Left kidney (tissue), 2 donors: ENCODE data around the gene ITPRID1. TPM values are rescaled to one million over a fixed set of nuclear protein-coding genes. Genes with fewer than 3 reads are reported as not detected.

Experiments
- DNase-seq: peaks from one replicate; pipeline ENCODE4 v3.0.0-alpha.2; 2013
- polyA plus RNA-seq: library from polyadenylated mRNA; unstranded; fragments of 120-200 nt; gene quantifications from one replicate; pipeline ENCODE4 v1.2.1, GENCODE V29; 2013; ENCODE audit not compliant: insufficient read length

Gene ITPRID1
- polyA plus RNA-seq, 1 donor, result not detected

DNA sequence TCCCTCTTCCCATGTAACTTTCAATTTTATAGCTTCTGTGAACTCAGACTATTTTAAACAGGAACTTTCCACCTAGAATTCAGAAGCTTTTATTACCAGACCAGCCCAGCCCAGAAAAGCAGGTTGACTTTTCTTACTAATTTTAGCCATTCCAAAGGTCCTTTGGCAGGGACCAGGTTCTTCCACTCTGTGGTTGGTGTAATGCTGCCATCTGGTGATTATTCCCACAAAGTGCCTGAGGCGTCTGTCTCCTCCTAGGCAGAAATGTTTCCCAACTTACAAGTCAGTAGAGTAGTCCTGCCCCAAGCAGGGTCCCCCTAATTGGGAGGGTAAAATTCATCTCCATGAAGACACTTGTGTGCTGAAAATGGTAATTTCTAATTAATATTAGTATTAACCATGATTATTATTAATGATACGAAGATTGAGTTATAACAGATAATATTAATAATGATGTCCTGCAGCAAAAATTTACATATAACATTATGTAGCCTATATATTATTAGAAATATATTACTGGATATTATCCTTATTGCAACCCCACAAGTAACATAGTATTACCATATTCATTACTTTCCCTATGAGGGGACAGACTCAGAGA is 120.1 kb downstream of the ITPRID1 start:
- DNase-seq, result peak; percentile 63

DNA sequence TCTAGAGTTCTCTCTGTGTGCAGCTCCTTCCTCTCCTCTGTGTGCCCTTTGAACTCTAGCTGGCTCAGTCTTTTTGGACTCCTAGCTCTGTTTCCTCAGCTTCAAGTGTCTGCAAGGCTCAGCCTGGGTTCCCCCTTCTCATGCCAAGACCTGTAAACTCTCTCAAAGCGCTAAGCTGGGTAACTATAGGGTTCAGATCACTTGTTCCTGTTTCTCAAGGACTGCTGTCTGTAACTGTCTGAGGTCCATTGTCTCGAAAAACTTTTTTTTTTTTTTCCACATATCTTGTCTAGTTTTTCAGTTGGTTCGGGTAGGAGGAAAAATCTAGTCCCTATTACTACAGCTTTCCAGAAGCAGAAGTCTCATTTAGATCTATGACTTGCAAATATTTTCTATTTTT is 126.5 kb downstream of the ITPRID1 start:
- DNase-seq, result no peak

DNA sequence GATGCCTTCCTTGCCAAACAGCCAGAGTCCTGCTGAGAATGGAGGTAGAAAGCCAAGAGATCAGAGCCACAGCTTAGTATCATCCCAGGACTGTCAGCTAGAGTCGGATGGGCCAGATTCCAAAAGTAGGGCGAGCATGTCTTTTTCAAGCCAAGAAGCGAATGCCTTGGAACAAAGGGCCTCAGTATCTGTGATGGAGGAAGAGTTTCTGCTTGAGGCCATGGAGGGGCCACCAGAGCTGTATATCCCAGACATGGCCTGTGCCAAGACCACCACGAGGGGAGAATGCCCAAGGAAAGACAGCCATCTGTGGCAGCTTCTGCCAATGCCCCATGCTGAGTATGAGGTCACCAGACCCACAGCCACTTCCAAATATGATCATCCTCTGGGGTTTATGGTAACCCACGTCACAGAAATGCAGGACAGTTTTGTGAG is 128.8 kb downstream of the ITPRID1 start:
- DNase-seq, result no peak

- no peak for DNase-seq
These were observed 133.1 kb downstream of the ITPRID1 start for GRCh38 chr7:31646942-31647341.

DNA sequence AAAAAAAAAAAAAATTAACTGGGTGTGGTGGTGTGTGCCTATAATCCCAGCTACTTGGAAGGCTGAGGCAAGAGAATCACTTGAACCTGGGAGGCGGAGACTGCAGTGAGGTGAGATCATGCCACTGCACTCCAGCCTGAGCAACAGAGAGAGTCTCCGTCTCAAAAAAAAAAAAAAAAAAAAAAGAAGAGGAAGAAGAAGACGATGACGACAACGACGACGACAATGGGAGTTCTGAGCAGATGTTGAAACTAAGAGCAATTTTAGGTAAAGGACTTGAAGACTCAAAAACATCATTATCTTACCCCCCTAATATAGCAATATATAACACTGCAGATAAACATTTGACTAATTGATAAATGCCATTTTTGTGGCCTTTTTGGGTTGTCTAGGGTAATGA is 133.6 kb downstream of the ITPRID1 start:
- DNase-seq, result no peak

DNA sequence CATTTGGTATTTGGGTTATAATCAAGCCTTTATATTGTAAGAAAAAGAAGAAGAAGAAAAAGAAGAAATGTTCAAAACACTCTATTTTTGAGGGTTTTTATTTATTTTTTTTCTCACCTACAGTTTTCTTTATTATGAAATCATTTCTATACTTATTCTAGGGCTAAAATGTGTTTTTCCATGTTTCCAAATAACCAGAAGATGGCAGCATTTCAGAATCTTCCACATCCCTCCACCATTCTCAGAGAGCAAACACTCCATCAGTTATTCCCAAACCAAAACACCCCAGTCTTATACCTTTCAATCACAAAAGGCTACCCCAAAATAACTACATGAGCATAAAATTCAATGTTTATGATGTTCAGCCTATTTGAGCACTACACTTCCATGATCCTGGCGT is 134.4 kb downstream of the ITPRID1 start:
- DNase-seq, result no peak

GRCh38 chr7:31648880-31649279 is 135.0 kb downstream of the ITPRID1 start:
- no peak for DNase-seq

DNA sequence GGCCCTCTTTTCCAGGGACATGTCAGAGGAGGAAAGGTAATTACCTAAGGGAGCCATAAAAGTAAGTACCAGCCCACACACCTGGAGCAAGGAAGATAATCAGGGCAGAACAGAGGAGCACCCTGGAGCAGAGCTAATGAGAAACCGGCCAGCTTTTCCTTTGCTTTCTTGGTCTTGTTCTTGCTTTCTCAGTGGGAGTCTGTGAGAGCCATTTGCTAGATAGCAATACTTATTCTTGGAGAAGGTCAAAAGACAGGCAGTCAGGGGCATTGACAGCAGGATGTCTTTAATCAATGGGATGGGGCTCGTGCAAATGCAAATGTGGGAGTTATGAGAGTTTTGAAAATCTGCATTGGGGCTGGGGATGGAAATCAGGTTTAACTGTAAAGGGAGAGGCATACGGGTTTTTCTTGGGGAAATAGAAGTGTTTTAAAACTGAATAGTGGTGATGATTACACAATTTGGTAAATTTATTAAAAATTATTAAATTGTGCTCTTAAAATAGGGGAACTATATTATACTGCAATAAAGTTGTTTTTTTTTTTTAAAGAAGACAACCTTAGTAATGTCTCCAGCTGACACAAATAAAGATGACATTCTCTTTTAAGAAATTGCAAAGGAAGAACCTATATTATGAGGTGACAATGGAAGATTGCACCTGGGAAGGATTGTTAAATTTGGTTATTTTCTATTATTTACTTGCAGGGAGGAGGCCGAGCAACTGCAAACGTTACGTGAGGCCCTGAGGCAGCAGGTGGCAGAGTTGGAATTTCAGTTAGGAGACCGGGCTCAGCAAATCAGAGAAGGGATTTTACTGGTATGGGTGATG is 137.6 kb downstream of the ITPRID1 start:
- DNase-seq, result no peak

DNA sequence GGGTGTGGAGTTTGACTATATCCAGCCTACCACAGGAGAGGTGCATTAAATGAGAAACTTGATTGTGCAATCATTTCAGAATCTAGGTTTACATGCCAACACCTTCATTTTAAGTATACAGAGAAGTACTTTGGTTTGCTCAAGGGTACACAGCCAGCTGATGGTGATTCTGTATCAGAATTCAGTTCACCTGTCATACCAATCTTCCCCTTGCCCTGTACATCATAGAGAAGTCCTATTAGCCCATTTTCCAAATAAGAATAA is 138.1 kb downstream of the ITPRID1 start:
- no peak for DNase-seq

DNA sequence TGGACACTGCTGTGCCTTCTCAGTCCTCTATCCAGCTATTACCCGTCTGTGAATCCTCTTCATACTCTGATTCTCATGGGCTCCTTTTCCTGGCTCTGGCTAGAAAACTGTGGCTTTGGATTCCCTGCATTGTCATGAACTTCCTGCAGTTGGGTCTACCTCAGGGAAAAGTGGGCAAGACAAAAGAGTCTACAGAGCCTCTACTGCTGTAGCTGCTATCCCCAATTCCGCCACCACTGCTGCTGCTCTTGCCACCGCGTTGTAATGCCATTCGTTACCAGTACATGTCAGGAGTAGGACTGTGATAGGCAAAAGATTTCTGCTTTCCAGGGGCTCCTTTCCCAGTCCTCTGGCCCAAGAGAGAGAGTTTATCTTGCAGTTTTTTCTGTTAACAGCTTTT is 149.2 kb downstream of the ITPRID1 start:
- DNase-seq, result no peak

- no peak for DNase-seq
These were observed 151.0 kb downstream of the ITPRID1 start for GRCh38 chr7:31664890-31665289.

DNA sequence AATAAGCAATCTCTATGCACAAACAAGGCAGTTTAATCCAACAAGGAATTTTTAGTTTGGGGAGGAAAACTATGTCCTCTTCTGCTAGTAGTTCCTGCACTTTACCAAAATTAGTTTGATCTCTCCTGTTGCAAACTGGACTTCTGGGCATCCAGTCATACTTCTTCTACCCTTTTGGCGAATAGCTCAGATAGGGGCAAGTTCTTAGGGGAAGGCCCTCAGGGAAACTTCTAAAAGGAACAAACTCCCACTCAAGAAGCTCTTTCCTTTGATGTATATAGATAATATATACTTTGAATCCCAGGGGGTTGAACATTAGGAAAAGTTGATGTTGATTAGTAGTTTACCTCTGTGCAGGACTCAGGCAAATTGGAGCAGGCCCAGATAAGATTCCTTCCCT is 151.7 kb downstream of the ITPRID1 start:
- DNase-seq, result no peak

- no peak for DNase-seq
These were observed 155.6 kb downstream of the ITPRID1 start for GRCh38 chr7:31669461-31669860.

GRCh38 chr7:31679574-31680305 is 165.8 kb downstream of the ITPRID1 start:
- DNase-seq, result no peak

DNA sequence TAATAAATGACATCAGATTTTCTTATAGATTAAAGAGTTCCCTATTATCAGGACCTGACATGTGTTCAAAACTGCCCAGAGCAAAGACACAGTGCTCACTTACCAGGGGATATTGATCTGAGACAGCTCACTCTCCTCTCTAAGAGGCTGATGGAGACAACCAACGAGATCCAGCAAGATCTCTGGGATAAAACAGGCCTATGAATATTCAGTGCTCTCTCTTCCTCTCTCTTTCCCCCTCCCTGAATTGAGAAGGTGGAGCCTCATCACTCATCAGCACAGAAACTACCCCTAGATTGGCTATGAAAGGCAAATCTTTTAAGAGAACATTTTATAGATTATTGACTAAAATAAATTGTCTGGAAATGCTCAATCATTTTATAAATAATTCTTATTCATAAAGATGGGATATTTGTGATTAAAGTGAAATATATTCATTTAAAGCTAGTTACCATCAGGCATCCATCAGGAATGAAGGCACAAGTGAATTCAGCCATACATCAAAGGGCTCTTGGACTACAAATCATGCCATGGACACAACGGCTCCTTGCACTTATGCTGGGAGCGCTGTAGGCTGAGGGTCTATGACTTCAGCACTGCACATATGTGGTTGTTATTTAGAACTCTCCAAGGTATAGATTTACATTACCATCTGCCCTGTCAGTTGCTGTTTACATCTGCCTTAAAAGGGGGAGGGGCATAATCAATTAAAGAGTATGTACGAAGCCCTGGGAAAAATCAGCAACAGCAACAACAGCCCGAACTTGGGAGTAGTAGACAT is 169.7 kb downstream of the ITPRID1 start:
- DNase-seq, result no peak

GRCh38 chr7:31687024-31687748 is 173.3 kb downstream of the ITPRID1 start, which contains the start of gene PPP1R17:
PPP1R17 (plus strand) TSS chr7:31687215; CDS start chr7:31692442, 5,227 bp downstream.
- no peak for DNase-seq

- no peak for DNase-seq
These were observed 174.5 kb downstream of the ITPRID1 start for GRCh38 chr7:31688372-31688771.

DNA sequence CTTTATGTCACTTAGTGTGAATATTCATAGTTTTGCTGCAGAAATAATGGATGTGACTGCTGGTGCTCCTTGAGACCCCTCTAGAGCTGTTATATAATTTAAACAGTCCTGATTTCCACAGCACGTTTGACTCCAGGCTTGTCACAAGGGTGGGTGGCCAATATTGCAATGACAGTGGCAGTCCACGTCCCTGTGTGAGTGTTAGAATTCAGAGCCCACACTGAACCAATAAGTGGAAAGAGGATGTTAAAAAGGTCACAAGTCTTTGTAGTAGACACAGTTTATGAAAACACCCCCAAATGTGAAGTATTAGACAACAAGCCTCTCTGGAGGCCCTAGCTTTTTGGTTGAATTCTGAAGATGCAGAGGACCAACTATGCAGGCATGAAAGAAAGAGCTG is 175.1 kb downstream of the ITPRID1 start:
- no peak for DNase-seq

DNA sequence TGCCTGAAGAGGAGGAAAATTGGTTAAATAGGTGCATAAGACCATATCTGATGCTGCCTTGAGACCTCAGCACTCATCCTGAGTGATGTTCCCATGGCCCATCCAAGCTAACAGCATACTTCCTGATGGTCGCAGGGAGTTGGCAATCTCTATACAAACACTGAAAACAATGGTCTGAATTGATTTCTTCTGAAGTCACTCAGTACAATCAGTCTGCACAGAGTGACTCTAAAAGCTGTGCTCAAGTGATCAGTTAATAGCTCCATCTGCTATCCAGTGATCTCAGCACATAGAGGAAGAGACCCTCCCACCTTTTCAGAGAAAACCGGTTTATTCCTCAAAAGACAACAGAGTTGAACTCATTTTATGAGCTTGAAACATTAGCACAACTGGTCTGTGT is 177.0 kb downstream of the ITPRID1 start:
- no peak for DNase-seq

DNA sequence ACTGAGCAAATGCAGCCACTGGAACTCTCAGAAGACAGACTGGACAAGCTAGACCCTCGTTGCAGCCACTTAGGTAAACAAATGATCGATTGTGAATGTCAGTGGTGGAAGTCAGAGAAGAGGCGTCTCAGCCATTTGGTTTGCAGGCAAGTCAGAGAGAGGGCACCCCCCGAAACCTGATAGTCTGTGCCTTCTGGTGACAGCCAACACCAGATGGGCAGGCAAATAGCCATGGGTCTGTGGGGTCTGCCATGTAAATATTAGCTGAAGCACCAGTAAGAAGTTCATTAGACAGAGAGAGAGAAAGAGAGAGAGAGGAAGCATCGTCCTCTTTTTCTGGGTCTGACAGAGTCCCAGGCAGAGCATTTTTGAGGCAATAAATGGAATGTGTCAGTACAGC is 178.6 kb downstream of the ITPRID1 start:
- DNase-seq, result no peak

GRCh38 chr7:31692871-31693270 is 179.0 kb downstream of the ITPRID1 start:
- no peak for DNase-seq
